ENCODE results near the gene KLHDC7B.

KLHDC7B gene

GRCh38 chr22:50576070-50576469, 30.4 kb downstream of the KLHDC7B start:
- H3K4me3 ChIP-seq (replicated peaks; ENCODE audit: low read depth, low read length) = no peak overlapping the region
- TF ChIP-seq, protein P1, sequence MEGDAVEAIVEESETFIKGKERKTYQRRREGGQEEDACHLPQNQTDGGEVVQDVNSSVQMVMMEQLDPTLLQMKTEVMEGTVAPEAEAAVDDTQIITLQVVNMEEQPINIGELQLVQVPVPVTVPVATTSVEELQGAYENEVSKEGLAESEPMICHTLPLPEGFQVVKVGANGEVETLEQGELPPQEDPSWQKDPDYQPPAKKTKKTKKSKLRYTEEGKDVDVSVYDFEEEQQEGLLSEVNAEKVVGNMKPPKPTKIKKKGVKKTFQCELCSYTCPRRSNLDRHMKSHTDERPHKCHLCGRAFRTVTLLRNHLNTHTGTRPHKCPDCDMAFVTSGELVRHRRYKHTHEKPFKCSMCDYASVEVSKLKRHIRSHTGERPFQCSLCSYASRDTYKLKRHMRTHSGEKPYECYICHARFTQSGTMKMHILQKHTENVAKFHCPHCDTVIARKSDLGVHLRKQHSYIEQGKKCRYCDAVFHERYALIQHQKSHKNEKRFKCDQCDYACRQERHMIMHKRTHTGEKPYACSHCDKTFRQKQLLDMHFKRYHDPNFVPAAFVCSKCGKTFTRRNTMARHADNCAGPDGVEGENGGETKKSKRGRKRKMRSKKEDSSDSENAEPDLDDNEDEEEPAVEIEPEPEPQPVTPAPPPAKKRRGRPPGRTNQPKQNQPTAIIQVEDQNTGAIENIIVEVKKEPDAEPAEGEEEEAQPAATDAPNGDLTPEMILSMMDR (IDR thresholded peaks at IDR 0.05; ENCODE audit: low read length, missing control alignments) = peak; percentile 50
- peak; percentile 71 for DNase-seq (ENCODE audit: low read depth)

DNA sequence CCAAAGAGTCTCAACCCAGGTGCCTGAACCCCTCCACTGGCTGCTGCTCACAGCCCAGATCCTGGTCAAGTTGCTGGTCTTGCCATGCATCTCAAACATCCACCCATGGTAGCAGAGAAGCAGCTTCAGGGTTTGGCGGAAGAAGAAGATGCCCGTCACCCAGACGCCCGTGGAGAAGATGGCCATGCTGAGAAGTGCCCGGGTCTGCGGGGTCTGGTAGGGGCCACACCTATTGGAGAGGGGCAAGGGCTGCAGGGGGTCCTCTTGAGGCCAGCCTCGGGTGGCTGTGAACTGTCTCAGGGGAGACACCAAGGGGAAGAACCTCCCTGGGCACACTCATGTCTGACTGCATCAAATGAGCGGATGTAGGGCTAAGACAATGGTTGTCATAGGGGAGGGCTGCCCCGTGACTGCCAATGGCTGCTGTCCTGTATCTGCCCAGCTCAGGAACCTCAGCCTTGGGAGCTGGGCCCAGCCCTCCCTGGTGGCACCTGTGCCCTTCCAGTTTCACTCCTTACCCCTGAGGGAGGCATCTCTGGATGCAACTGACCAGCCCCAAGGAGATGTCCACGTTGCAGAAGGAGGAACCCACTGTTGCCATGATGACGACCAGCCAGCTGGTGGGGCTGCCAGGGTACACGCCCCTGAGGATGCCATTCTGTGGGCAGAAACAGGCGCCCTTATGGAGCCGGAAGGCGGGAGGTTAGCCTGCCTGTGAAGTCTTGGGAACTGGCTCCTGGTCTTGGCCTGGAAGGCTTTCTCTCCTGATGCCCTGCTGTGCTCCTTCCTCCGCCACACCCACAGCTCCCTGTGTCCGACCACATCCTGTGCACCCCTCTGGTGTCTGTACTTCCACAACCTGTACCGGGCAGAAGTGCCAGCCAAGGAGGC, 31.4 kb downstream of the KLHDC7B start:
- no peak overlapping the region for H3K4me3 ChIP-seq (replicated peaks; ENCODE audit: low read depth, low read length)

DNA sequence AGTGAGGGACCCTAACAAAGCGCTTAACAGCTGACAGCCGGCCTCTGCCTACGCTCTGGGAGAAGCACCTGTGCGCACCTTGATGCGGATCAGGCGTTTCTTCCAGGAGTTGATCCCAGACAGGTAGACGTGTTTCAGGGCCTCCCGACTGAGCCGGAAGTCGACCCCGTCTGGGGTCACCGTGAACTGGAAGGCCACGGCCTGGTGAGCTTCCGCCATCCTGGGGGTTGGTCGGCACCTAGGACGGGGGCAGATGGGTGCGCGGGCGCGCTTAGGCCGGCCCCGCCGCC, 31.9 kb downstream of the KLHDC7B start:
- no peak overlapping the region for H3K4me3 ChIP-seq (replicated peaks; ENCODE audit: low read depth, low read length)
- no peak for DNase-seq (ENCODE audit: low read depth)
- TF ChIP-seq, protein P1 (IDR thresholded peaks at IDR 0.05; ENCODE audit: low read length, missing control alignments) = no peak

More for the DNA sequence above, 31.4 kb downstream of the KLHDC7B start:
- no peak for DNase-seq (ENCODE audit: low read depth)
- TF ChIP-seq, protein P1 (IDR thresholded peaks at IDR 0.05; ENCODE audit: low read length, missing control alignments) = no peak

GRCh38 chr22:50577987-50578775, 32.5 kb downstream of the KLHDC7B start, which contains the start of gene CPT1B:
Gene CPT1B (minus strand): TSS chr22:50578427. CDS start chr22:50577915, 512 bp downstream.
- no peak within 1 kb of the TSS for H3K4me3 ChIP-seq (replicated peaks; ENCODE audit: low read depth, low read length)
- TF ChIP-seq, protein P1 (IDR thresholded peaks at IDR 0.05; ENCODE audit: low read length, missing control alignments) = no peak
- no peak for DNase-seq (ENCODE audit: low read depth)

GRCh38 chr22:50578776-50579310, 33.1 kb downstream of the KLHDC7B start:
- TF ChIP-seq, protein P1 (IDR thresholded peaks at IDR 0.05; ENCODE audit: low read length, missing control alignments) = no peak
- DNase-seq (ENCODE audit: low read depth) = no peak
- no peak overlapping the region for H3K4me3 ChIP-seq (replicated peaks; ENCODE audit: low read depth, low read length)

DNA sequence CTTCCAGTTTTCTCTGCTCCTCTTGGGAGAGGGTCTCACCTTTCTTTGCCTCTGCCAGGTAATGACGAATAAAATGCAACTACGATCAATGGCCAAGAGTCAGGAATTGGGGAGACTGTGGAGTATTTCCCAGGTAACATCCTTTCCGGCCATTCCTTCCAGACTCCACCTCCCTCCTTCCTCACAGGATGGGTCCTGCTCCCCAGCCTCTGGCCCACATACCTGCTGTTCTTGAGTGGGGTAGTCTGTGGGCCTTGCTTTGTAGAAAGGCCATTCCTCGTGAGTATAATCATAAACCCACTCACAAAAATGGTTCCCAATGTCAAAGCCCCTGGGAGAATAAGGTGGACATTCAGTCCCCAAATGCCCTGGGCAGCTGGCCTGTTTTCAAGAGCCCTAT, 34.1 kb downstream of the KLHDC7B start:
- DNase-seq (ENCODE audit: low read depth) = no peak
- H3K4me3 ChIP-seq (replicated peaks; ENCODE audit: low read depth, low read length) = no peak overlapping the region
- TF ChIP-seq, protein P1 (IDR thresholded peaks at IDR 0.05; ENCODE audit: low read length, missing control alignments) = no peak
